A375 (cell line): ENCODE measurements around the gene CTLA4. TPM values are rescaled to one million over a fixed set of nuclear protein-coding genes. Genes with fewer than 3 reads are reported as not detected.

Source experiments
- total RNA-seq: library from RNA; depleted of rRNA; stranded (reverse); fragments of >200 nt; shearing (Covaris generic); gene quantifications from 2 replicates; pipeline ENCODE4 v1.2.3, GENCODE V29; 2014; rRNA removed

Gene CTLA4
- 0.83 and 2.7 TPM in 2 replicates for total RNA-seq

GRCh38 chr2:203867561-203868200 lies at the start of gene CTLA4:
TSS of gene CTLA4 (plus strand) at chr2:203867771. CDS start at chr2:203867943, 172 bp downstream.

Other genes with a start within 250 kb of the CTLA4 start
- gene CD28, start 161.1 kb upstream of the CTLA4 start, total RNA-seq: 0.19 and 0.80 TPM in 2 replicates
- not detected in 2 replicates for gene ICOS, start 69.0 kb downstream of the CTLA4 start, total RNA-seq